B cell (primary cell): ENCODE results near the gene HSPB6.

ENCODE experiments used
- CTCF ChIP-seq: fragments of 200-600 bp; IDR thresholded peaks from one replicate; pipeline ENCODE4 v1.8.0; 2022; ENCODE audit warnings: antibody characterized with exemption, mild to moderate bottlenecking
- EZH2 ChIP-seq: IDR thresholded peaks from 2 replicates; pipeline ENCODE4 v1.6.1; 2012; ENCODE audit warnings: borderline replicate concordance, low read depth, mild to moderate bottlenecking, moderate library complexity, low read length; ENCODE audit not compliant: insufficient read depth, poor library complexity, severe bottlenecking

GRCh38 chr19:35738887-35739229 is 18.0 kb downstream of the HSPB6 start:
- TF ChIP-seq CTCF, result no peak
- no peak for TF ChIP-seq EZH2
